Islet precursor cell (in vitro differentiated cells): Measurements from ENCODE around the gene MYO15B.

ENCODE experiments used
- DNase-seq: peaks from one replicate; pipeline ENCODE4 v3.0.0-alpha.2; 2018

Gene MYO15B

GRCh38 chr17:75604034-75604695 is 16.6 kb downstream of the MYO15B start:
- no peak for DNase-seq

- no peak for DNase-seq
Observed at GRCh38 chr17:75605790-75606189, 18.2 kb downstream of the MYO15B start.

- no peak for DNase-seq
Observed at GRCh38 chr17:75607086-75607485, 19.5 kb downstream of the MYO15B start.

GRCh38 chr17:75610103-75610984 is 22.7 kb downstream of the MYO15B start:
- no peak for DNase-seq

GRCh38 chr17:75611851-75612429 is 24.3 kb downstream of the MYO15B start:
- no peak for DNase-seq

GRCh38 chr17:75612906-75613626 is 25.5 kb downstream of the MYO15B start:
- no peak for DNase-seq

- peak; percentile 82 for DNase-seq
Observed at GRCh38 chr17:75614006-75614405, 26.4 kb downstream of the MYO15B start.

- DNase-seq = no peak
Observed at GRCh38 chr17:75614556-75615270, 27.1 kb downstream of the MYO15B start.

GRCh38 chr17:75615301-75615700 is 27.7 kb downstream of the MYO15B start:
- no peak for DNase-seq

GRCh38 chr17:75616521-75617122 is 29.0 kb downstream of the MYO15B start:
- DNase-seq = no peak

- no peak for DNase-seq
Observed at GRCh38 chr17:75617218-75617617, 29.6 kb downstream of the MYO15B start.

GRCh38 chr17:75617675-75618074 is 30.1 kb downstream of the MYO15B start:
- no peak for DNase-seq

- DNase-seq = peak; percentile 92
Observed at GRCh38 chr17:75619506-75620431, 32.2 kb downstream of the MYO15B start.

- DNase-seq = no peak
Observed at GRCh38 chr17:75621489-75621888, 33.9 kb downstream of the MYO15B start.

- DNase-seq = no peak
Observed at GRCh38 chr17:75622076-75622475, 34.5 kb downstream of the MYO15B start.

- no peak for DNase-seq
Observed at GRCh38 chr17:75622771-75623273, 35.2 kb downstream of the MYO15B start.

- no peak for DNase-seq
Observed at GRCh38 chr17:75623386-75623785, 35.8 kb downstream of the MYO15B start.

- no peak for DNase-seq
Observed at GRCh38 chr17:75624021-75624420, 36.4 kb downstream of the MYO15B start.

- DNase-seq = no peak
Observed at GRCh38 chr17:75624714-75625345, 37.2 kb downstream of the MYO15B start.

- peak; percentile 86 for DNase-seq
Observed at GRCh38 chr17:75625813-75626486, 38.4 kb downstream of the MYO15B start.
